ENCODE results near the gene GNPNAT1. TPM values are rescaled to one million over a fixed set of nuclear protein-coding genes. Genes with fewer than 3 reads are reported as not detected.
A peak's percentile ranks its signal among the peaks of the same experiment; 100 is the strongest.

Gene GNPNAT1
- total RNA-seq, 1 donor from 2014 or later: 41.8 TPM

DNA sequence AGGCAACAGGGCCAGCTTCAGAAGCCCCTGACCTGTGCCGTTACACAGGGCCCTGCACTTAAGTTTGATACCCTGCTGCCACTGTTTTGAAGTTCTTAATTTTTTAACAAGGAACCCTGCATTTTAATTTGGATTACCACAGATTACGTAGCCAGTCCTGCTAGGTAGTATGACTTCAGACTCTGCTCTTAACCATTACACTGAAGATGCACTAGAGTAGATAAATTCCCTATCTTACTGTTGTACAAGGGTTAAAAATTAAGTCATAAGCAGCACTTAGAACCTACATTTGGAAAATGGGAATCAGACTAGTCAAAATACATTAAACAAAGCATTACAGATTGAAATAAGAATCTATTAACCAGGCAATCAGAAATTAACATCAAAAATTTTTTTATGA, 2.3 kb downstream of the GNPNAT1 start:
- peaks cover 10% of the 10 kb centered on the region for H3K27me3 Mint-ChIP-seq (ENCODE audit: insufficient read depth, low read depth)
- H3K27ac Mint-ChIP-seq: no peak overlapping the region
- no peaks in the 10 kb centered on the region for H3K36me3 Mint-ChIP-seq
- H3K4me3 Mint-ChIP-seq: peak overlapping the region; percentile 54
- peaks cover 31% of the 10 kb centered on the region for H3K4me1 Mint-ChIP-seq
- H3K9ac ChIP-seq: peak overlapping the region; percentile 17
- no peak overlapping the region for H3K27ac ChIP-seq
- peak overlapping the region; percentile 94 for H3K4me2 ChIP-seq
- H3K27me3 ChIP-seq: no peaks in the 10 kb centered on the region
- DNase-seq (ENCODE audit: low spot score): peak; percentile 7
- TF ChIP-seq EZH2phosphoT487 (IDR thresholded peaks at IDR 0.05) (no peak), EZH2 (IDR thresholded peaks at IDR 0.05) (no peak)
- TF ChIP-seq, protein P1, sequence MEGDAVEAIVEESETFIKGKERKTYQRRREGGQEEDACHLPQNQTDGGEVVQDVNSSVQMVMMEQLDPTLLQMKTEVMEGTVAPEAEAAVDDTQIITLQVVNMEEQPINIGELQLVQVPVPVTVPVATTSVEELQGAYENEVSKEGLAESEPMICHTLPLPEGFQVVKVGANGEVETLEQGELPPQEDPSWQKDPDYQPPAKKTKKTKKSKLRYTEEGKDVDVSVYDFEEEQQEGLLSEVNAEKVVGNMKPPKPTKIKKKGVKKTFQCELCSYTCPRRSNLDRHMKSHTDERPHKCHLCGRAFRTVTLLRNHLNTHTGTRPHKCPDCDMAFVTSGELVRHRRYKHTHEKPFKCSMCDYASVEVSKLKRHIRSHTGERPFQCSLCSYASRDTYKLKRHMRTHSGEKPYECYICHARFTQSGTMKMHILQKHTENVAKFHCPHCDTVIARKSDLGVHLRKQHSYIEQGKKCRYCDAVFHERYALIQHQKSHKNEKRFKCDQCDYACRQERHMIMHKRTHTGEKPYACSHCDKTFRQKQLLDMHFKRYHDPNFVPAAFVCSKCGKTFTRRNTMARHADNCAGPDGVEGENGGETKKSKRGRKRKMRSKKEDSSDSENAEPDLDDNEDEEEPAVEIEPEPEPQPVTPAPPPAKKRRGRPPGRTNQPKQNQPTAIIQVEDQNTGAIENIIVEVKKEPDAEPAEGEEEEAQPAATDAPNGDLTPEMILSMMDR (IDR thresholded peaks at IDR 0.05): no peak
- peaks cover 68% of the 10 kb centered on the region for H3K79me2 ChIP-seq (ENCODE audit: low read depth)
- peaks cover 14% of the 10 kb centered on the region for H4K20me1 ChIP-seq (ENCODE audit: low read depth)
- peaks cover under 1% of the 10 kb centered on the region for H3K36me3 ChIP-seq
- peaks cover 21% of the 10 kb centered on the region for H3F3A ChIP-seq (ENCODE audit: low read depth)
- peaks cover 2% of the 10 kb centered on the region for H3K9me3 Mint-ChIP-seq
- no peak overlapping the region for H2AFZ ChIP-seq (replicated peaks)
- H3K4me3 ChIP-seq: peak overlapping the region; percentile 79
- H3K4me1 ChIP-seq: peaks cover 24% of the 10 kb centered on the region
- no peaks in the 10 kb centered on the region for H3K9me3 ChIP-seq (ENCODE audit: low read depth)

DNA sequence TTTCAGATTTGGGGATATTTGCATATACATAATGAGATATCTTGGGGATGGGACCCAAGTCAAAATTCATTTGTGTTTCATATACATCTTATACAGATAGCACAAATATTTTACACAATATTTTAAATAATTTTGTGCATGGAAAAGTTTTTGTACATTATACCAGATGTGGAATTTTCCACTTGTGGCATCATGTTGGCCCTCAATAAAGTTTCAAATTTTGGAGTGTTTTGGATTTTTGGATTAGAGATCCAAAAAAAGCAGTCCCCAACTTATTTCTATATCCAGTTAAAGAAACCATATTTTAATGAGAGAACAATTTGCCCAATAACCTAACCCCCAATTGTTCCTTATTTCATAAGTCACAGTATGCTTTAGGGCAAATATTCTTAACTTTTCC, 4.5 kb downstream of the GNPNAT1 start:
- Histone ChIP-seq H3K4me1 (peaks cover 19% of the 10 kb centered on the region), H4K20me1 (ENCODE audit: low read depth) (peaks cover 14% of the 10 kb centered on the region), H2AFZ (replicated peaks) (no peak overlapping the region), H3K4me3 (no peak overlapping the region), H3K79me2 (ENCODE audit: low read depth) (peaks cover 75% of the 10 kb centered on the region), H3K9ac (no peak overlapping the region), H3K4me2 (no peak overlapping the region), H3K36me3 (peaks cover 10% of the 10 kb centered on the region), H3K27ac (no peak overlapping the region), H3F3A (ENCODE audit: low read depth) (peaks cover 24% of the 10 kb centered on the region), H3K27me3 (no peaks in the 10 kb centered on the region), H3K9me3 (ENCODE audit: low read depth) (no peaks in the 10 kb centered on the region)
- no peak for TF ChIP-seq EZH2phosphoT487 (IDR thresholded peaks at IDR 0.05)
- TF ChIP-seq EZH2 (IDR thresholded peaks at IDR 0.05): no peak
- TF ChIP-seq, protein P1 (IDR thresholded peaks at IDR 0.05): no peak
- Mint-ChIP-seq H3K4me3 (no peak overlapping the region), H3K9me3 (peaks cover 1% of the 10 kb centered on the region), H3K27ac (no peak overlapping the region), H3K4me1 (peaks cover 24% of the 10 kb centered on the region), H3K36me3 (no peaks in the 10 kb centered on the region), H3K27me3 (ENCODE audit: insufficient read depth, low read depth) (peaks cover 9% of the 10 kb centered on the region)
- DNase-seq (ENCODE audit: low spot score): no peak

DNA sequence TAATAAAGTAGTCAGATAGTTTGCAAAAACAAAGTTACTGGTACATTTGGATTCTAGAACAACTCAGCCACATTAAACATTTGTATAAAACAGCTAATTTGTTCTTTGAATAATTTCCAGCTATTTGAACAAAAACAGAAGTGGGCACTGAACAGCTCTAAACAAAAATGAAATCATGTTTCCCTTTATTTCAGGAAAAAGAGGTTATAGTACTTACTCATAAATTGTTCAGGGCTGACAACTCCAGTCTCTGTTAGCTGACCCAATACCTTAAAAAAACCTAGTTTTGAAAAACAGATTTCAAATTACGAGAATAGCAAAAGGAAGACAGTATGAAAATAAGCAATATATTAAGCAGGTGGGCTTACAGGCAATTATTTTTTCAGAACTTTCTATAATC, 8.2 kb downstream of the GNPNAT1 start:
- H3K79me2 ChIP-seq (ENCODE audit: low read depth): peaks cover 46% of the 10 kb centered on the region
- no peaks in the 10 kb centered on the region for H3K27me3 Mint-ChIP-seq (ENCODE audit: insufficient read depth, low read depth)
- no peak overlapping the region for H3K27ac ChIP-seq
- peaks cover 19% of the 10 kb centered on the region for H3F3A ChIP-seq (ENCODE audit: low read depth)
- H3K9me3 Mint-ChIP-seq: no peaks in the 10 kb centered on the region
- H3K36me3 Mint-ChIP-seq: no peaks in the 10 kb centered on the region
- no peak overlapping the region for H3K27ac Mint-ChIP-seq
- no peak overlapping the region for H3K4me3 ChIP-seq
- peaks cover 33% of the 10 kb centered on the region for H3K36me3 ChIP-seq
- H3K9me3 ChIP-seq (ENCODE audit: low read depth): no peaks in the 10 kb centered on the region
- H4K20me1 ChIP-seq (ENCODE audit: low read depth): no peaks in the 10 kb centered on the region
- H3K4me1 Mint-ChIP-seq: no peaks in the 10 kb centered on the region
- H2AFZ ChIP-seq (replicated peaks): no peak overlapping the region
- H3K4me3 Mint-ChIP-seq: no peak overlapping the region
- no peak overlapping the region for H3K9ac ChIP-seq
- H3K4me2 ChIP-seq: no peak overlapping the region
- TF ChIP-seq EZH2 (IDR thresholded peaks at IDR 0.05) (no peak), EZH2phosphoT487 (IDR thresholded peaks at IDR 0.05) (no peak)
- TF ChIP-seq, protein P1 (IDR thresholded peaks at IDR 0.05): no peak
- no peaks in the 10 kb centered on the region for H3K27me3 ChIP-seq
- no peaks in the 10 kb centered on the region for H3K4me1 ChIP-seq
- DNase-seq (ENCODE audit: low spot score): no peak

All from neural progenitor cell (in vitro differentiated cells).